Choroid plexus epithelial cell (primary cell): ENCODE measurements around the gene SLC25A21.

ENCODE experiments used
- DNase-seq: peaks from one replicate; pipeline ENCODE4 v3.0.0-alpha.2; 2010; ENCODE audit warnings: low read depth
- H3K4me3 ChIP-seq: 2 replicates; pipeline ENCODE4 v1.5.1; 2011; ENCODE audit warnings: low read depth, mild to moderate bottlenecking, control low read depth, low read length, moderate library complexity
- TF ChIP-seq, protein P1 (sequence below): conservative IDR thresholded peaks from 2 replicates; pipeline ENCODE4 v1.5.1; 2011; ENCODE audit warnings: low read depth, mild to moderate bottlenecking, control low read depth, inconsistent platforms, low read length, moderate library complexity

SLC25A21 gene

DNA sequence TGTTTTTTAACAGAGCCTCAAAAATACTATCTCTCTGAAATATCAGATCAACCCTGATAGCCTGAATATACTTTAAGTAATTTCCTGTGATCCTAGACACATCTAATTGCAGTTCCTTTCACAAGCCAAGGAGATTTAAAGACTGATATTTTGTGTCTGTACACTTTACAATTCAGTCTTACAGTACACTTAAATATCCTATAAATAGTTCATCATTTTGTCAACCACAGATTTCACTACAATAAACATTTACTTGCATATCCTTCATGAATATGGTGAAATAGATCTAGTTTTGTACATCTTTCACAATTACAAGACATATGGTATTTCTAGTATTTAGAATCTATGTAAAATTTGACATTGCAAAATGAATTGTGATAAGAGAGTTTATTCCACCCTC lies 349.7 kb downstream of the SLC25A21 start:
- H3K4me3 ChIP-seq, result no peak overlapping the region
- TF ChIP-seq, protein P1, sequence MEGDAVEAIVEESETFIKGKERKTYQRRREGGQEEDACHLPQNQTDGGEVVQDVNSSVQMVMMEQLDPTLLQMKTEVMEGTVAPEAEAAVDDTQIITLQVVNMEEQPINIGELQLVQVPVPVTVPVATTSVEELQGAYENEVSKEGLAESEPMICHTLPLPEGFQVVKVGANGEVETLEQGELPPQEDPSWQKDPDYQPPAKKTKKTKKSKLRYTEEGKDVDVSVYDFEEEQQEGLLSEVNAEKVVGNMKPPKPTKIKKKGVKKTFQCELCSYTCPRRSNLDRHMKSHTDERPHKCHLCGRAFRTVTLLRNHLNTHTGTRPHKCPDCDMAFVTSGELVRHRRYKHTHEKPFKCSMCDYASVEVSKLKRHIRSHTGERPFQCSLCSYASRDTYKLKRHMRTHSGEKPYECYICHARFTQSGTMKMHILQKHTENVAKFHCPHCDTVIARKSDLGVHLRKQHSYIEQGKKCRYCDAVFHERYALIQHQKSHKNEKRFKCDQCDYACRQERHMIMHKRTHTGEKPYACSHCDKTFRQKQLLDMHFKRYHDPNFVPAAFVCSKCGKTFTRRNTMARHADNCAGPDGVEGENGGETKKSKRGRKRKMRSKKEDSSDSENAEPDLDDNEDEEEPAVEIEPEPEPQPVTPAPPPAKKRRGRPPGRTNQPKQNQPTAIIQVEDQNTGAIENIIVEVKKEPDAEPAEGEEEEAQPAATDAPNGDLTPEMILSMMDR, result no peak
- DNase-seq, result no peak

DNA sequence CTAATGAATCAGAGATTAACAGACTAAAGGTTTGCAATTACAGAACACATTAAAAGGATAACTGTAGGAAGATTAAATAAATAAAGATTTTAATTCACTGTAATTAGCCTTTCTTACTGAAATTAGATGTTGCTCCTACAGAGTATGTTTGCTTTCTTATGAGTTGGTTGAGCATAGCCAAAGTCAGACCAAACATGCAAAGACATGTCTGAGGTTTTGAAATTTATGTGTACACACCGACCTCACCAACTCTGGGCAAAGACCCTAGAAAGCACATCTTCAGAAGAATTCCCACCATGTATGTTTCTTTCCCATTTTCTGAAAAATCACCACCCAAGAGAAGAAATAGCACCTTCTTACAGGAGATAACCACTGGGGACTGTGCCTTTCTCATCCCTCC lies 351.5 kb downstream of the SLC25A21 start:
- no peak for DNase-seq
- TF ChIP-seq, protein P1, result no peak

DNA sequence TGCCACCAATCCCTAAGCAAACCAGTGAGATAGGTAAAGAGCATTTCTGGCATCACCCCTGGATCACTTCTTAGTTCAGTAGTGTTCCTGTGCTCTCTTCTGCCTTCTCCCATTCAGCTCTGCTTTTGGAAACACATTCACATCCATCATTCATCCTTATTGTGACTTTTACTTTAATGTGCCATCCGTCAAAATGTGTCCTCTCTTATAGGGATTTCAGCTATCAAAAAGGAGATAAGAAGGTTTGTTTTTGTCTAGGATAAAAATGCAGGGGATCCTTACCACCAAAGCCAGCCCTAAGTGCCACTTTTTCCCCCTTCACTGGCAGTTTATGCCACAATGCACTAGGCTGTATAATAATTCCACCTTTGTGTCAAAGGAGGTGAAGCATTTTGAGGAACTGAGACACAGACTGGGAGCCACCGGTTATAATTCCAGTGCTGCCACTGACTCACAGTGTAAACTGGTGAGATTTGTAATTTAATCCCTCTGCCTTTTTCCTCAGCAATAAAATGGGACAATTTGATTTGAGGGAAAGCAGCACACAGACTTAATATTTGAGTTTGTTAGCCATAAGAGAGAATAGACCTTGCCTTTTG lies 352.2 kb downstream of the SLC25A21 start:
- no peak overlapping the region for H3K4me3 ChIP-seq
- TF ChIP-seq, protein P1, result no peak
- DNase-seq, result no peak

More for the DNA sequence above, 351.5 kb downstream of the SLC25A21 start:
- no peak overlapping the region for H3K4me3 ChIP-seq

DNA sequence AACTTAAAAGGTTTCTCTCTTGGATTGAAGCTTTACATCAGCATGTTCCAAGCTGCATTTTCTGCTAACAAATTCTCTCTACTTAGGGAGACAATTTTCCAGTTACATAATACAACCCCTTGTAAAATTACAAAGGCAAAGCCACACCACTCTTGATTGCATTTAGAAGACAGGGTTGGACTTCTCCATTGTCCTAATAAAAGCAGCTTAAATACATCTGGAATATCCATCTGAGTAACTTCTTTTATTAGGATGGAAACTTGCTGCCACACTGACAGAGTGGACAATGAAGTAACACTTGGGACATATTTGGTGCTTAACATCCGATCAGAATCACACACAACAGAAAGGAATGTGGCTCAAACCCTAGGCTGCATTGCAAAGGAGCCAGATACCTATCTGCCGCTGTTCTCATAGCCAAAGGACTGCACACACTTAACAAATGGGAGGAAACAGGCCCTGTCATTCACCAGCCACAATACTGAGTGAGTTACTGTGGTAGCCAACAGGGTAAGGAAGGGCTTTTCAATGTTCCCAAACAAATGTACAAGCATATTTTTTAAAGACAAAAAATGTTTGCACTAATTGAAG lies 353.5 kb downstream of the SLC25A21 start:
- DNase-seq, result peak; percentile 3
- TF ChIP-seq, protein P1, result no peak

DNA sequence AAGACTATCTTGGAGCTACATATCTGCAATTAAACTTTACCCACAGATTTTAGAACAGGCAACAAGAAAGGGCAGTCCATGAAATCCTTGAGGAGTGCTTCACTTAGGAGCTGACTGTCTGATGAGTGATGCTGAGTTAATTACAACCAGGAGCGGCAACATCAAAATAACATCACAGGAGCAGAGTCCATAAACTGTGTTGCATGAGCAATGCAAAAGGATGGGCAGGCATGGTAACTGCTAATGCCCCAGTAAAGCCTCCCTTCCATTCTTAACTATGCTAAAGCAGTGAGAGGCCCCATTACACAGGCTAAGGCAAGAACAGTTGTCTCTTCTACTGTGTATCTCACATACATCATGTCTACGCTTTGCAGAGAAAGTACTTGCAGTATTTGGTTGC lies 354.2 kb downstream of the SLC25A21 start:
- H3K4me3 ChIP-seq, result no peak overlapping the region
- DNase-seq, result no peak
- TF ChIP-seq, protein P1, result no peak

More for the DNA sequence above, 353.5 kb downstream of the SLC25A21 start:
- H3K4me3 ChIP-seq, result no peak overlapping the region

DNA sequence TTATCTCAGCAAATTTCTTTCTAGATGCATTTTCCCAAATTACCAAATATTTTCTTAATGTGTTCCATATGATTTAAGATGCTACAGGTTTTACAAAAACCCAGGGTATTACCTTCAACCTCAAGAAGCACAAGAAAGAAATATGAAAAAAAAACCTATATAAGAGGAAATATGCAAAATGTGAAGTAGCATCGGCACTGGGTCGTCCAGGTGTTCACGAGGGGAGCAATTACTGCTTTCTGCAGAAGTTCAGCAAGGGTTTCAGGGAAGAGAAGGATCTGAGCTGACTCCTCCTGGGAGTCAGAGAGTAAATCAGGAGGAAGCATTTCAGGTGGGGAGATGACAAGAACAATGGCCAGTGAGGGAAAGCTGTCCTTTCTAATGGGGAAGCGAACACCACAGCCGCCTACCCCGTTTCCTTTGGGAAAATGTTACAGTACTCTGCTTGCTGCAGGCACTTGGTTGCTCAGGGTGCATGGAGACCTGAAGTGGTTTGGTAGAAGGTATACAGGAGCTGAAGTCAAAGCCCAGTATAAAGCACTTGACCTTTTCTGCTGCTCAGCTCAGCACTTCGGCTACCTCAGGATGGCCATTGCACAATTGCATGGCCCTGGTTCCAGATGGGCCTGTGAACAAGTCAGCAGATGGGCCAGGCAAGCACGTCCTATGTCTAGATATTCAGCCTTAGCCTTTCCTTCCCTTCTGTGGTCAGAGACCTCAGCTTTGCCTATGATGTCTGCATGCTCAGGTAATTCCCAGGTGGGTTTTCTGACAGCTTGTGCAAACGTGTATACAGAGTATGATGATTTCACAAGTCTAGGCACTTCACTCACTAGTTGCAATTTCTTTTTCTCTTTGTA lies 355.1 kb downstream of the SLC25A21 start:
- DNase-seq, result no peak

More for the DNA sequence above, 355.1 kb downstream of the SLC25A21 start:
- no peak overlapping the region for H3K4me3 ChIP-seq
- TF ChIP-seq, protein P1, result no peak
